Stomach (tissue), 19 donors: ENCODE data around the gene C11orf71. TPM values are rescaled to one million over a fixed set of nuclear protein-coding genes. Genes with fewer than 3 reads are reported as not detected.

Experiments used
- DNase-seq, 2 donors: peaks; one replicate each; pipeline versions ENCODE4 v3.0.0 to v3.0.0-alpha.2; 2013 to 2019
- H3K27ac ChIP-seq, 5 donors: fragments of 200-600 bp in 4 of 5; sonication (generic) in 4 of 5; one replicate each; pipeline ENCODE4 v1.5.1; 2013 to 2019; ENCODE audit warnings: mild to moderate bottlenecking in 1 of 5, moderate library complexity in 1 of 5
- H3K27me3 ChIP-seq, 3 donors: fragments of 200-600 bp; sonication (generic); one replicate each; pipeline ENCODE4 v1.5.1; 2017 to 2019; ENCODE audit warnings: mixed run types in 1 of 3
- H3K36me3 ChIP-seq, 4 donors: fragments of 200-600 bp; sonication (generic); 1 replicate in 3 of 4; 2 replicates in 1 of 4; pipeline ENCODE4 v1.5.1; 2016 to 2019
- H3K4me1 ChIP-seq, 4 donors: fragments of 200-600 bp; sonication (generic); one replicate each; pipeline ENCODE4 v1.5.1; 2016 to 2019
- H3K4me3 ChIP-seq, 4 donors: fragments of 200-600 bp; sonication (generic) in 3 of 4; one replicate each; pipeline ENCODE4 v1.5.1; 2016 to 2019; ENCODE audit warnings: mild to moderate bottlenecking in 1 of 4
- H3K9me3 ChIP-seq, 4 donors: fragments of 200-600 bp; sonication (generic); one replicate each; pipeline ENCODE4 v1.5.1; 2016 to 2019
- CTCF ChIP-seq, 7 experiments: fragments of 450-650 bp in 4 of 7; fragments of 200-600 bp in 3 of 7; sonication (generic) in 3 of 7; IDR thresholded peaks; one replicate each; pipeline ENCODE4 v1.5.1; 2016 to 2019; ENCODE audit warnings: antibody characterized with exemption in 7 of 7, control low read depth in 2 of 7, mild to moderate bottlenecking in 1 of 7
- EP300 ChIP-seq: sonication (generic); formaldehyde crosslinking; IDR thresholded peaks from one replicate; pipeline ENCODE4 v1.6.1; 2017; ENCODE audit warnings: antibody characterized with exemption
- POLR2A ChIP-seq, 4 donors: fragments of 450-650 bp; IDR thresholded peaks; one replicate each; pipeline ENCODE4 v1.6.1; 2016; ENCODE audit warnings: antibody characterized with exemption in 4 of 4, control low read depth in 2 of 4, mild to moderate bottlenecking in 1 of 4, moderate library complexity in 1 of 4
- POLR2AphosphoS5 ChIP-seq, 3 donors: sonication (generic); formaldehyde crosslinking; IDR thresholded peaks; one replicate each; pipeline ENCODE4 v1.6.1; 2016; ENCODE audit warnings: antibody characterized with exemption in 3 of 3
- WGBS, 5 donors: extraction: QIAGEN DNeasy Blood & Tissue Kit in 3 of 5; methylation state at CpG; one replicate each; pipeline versions ENCODE4 v1.1.5 to v1.1.7; 2013 to 2018; 5-methylcytosine and 5-hydroxymethylcytosine counted together
- intact Hi-C: fragments of 100-400 bp; cut with DNase I; formaldehyde crosslinking; loops from one replicate; pipeline ENCODE4 v1.15.1; 2023; ENCODE audit warnings: low total_unique reads
- long read RNA-seq, 10 donors: transcript quantifications; one replicate each; lab custom pipeline, GENCODE V29; 2026
- polyA plus RNA-seq, 3 donors: library from polyadenylated mRNA; stranded (reverse); fragments of 200-250 nt; gene quantifications; one replicate each; pipeline ENCODE4 v1.2.3, GENCODE V29; 2013
- total RNA-seq, 5 donors: library from RNA; depleted of rRNA; stranded (reverse); fragments of >200 nt; gene quantifications; one replicate each; pipeline versions ENCODE4 v1.1.0 to v1.2.3, GENCODE V29; 2014 to 2016
- donor health status: healthy with polysubstance abuse.
- donor health status: Bipolar disorder and iron deficiency.
- donor health status: healthy.

Gene C11orf71
- total RNA-seq: 10 to 100 TPM in 1 of 5 donors, 1 to 10 TPM in 3, under 1 TPM in 1; 0.58 to 10.1 (median 4.9) TPM
- polyA plus RNA-seq: 1 to 10 TPM; 8.4 to 8.7 (median 8.6) TPM
- long read RNA-seq, donor 1, partial matches to known transcripts: 0 of 3 reads
- long read RNA-seq, donor 1, other reads (novel, unspliced or antisense): 0 of 3 reads
- long read RNA-seq, donor 2, transcript C11orf71-202 (1 exons, 1,980 nt): major isoform, 9 of 9 reads
- long read RNA-seq, donor 2, partial matches to known transcripts: 0 of 9 reads
- long read RNA-seq, donor 2, other reads (novel, unspliced or antisense): 0 of 9 reads
- long read RNA-seq, donor 3, transcript C11orf71-202 (1 exons, 1,980 nt): major isoform, 5 of 45 reads
- long read RNA-seq, donor 3, partial matches to known transcripts: 40 of 45 reads
- long read RNA-seq, donor 3, other reads (novel, unspliced or antisense): 0 of 45 reads
- long read RNA-seq, donor 4, partial matches to known transcripts: 0 of 4 reads
- long read RNA-seq, donor 4, other reads (novel, unspliced or antisense): 0 of 4 reads
- long read RNA-seq, donor 5, transcript C11orf71-202 (1 exons, 1,980 nt): major isoform, 9 of 9 reads
- long read RNA-seq, donor 5, partial matches to known transcripts: 0 of 9 reads
- long read RNA-seq, donor 5, other reads (novel, unspliced or antisense): 0 of 9 reads
- long read RNA-seq, donor 6, transcript C11orf71-202 (1 exons, 1,980 nt): major isoform, 28 of 208 reads
- long read RNA-seq, donor 6, partial matches to known transcripts: 180 of 208 reads
- long read RNA-seq, donor 6, other reads (novel, unspliced or antisense): 0 of 208 reads
- long read RNA-seq, donor 7, transcript C11orf71-202 (1 exons, 1,980 nt): major isoform, 11 of 11 reads
- long read RNA-seq, donor 7, partial matches to known transcripts: 0 of 11 reads
- long read RNA-seq, donor 7, other reads (novel, unspliced or antisense): 0 of 11 reads
- long read RNA-seq, donor 8, transcript C11orf71-202 (1 exons, 1,980 nt): major isoform, 12 of 25 reads
- long read RNA-seq, donor 8, partial matches to known transcripts: 13 of 25 reads
- long read RNA-seq, donor 8, other reads (novel, unspliced or antisense): 0 of 25 reads
- long read RNA-seq, donor 9, transcript C11orf71-202 (1 exons, 1,980 nt): major isoform, 5 of 5 reads
- long read RNA-seq, donor 9, partial matches to known transcripts: 0 of 5 reads
- long read RNA-seq, donor 9, other reads (novel, unspliced or antisense): 0 of 5 reads
- long read RNA-seq, donor 10, transcript C11orf71-202 (1 exons, 1,980 nt): major isoform, 11 of 11 reads
- long read RNA-seq, donor 10, partial matches to known transcripts: 0 of 11 reads
- long read RNA-seq, donor 10, other reads (novel, unspliced or antisense): 0 of 11 reads

- Histone ChIP-seq H3K27me3 (no peaks in the 10 kb centered on the region), H3K4me3 (peak within 1 kb of the TSS; percentile 56 to 82 (median 68)), H3K27ac (peak within 1 kb of the TSS; percentile 89 to 99 (median 99)), H3K4me1 (peaks cover 15 to 66% (median 39%) of the 10 kb centered on the region in 4 donors), H3K9me3 (no peaks in the 10 kb centered on the region), H3K36me3 (peaks cover 0 to 8% (median 6%) of the 10 kb centered on the region in 4 donors)
- TF ChIP-seq EP300 (no peak), POLR2AphosphoS5 (IDR thresholded peaks at IDR 0.05) (peak; percentile 99 to 100 (median 99)), CTCF (IDR thresholded peaks at IDR 0.05) (no peak), POLR2A (IDR thresholded peaks at IDR 0.05) (peak in 2 of 4 donors; percentile 93 to 96)
- 0 to 1% (median 0%) methylated on average over 48 to 65 of the region's 65 CpGs for WGBS, 5 donors
- intact Hi-C loops: no loop called here
- DNase-seq: peak; percentile 98 to 99
Measured at GRCh38 chr11:114400216-114400914, at the start of gene C11orf71, which contains the start of gene RBM7. Gene C11orf71 (minus strand): TSS chr11:114400511. CDS start chr11:114400331, 180 bp downstream. Gene RBM7 (plus strand): TSS chr11:114400666. CDS start chr11:114400672, 6 bp downstream.

GRCh38 chr11:114449845-114450244 is 49.5 kb upstream of the C11orf71 start:
- Histone ChIP-seq H3K4me1 (peaks cover 0 to 21% (median 2%) of the 10 kb centered on the region in 4 donors), H3K27me3 (no peaks in the 10 kb centered on the region), H3K9me3 (no peaks in the 10 kb centered on the region), H3K4me3 (no peak overlapping the region), H3K27ac (no peak overlapping the region), H3K36me3 (peaks cover 10 to 77% (median 61%) of the 10 kb centered on the region in 4 donors)
- no peak for DNase-seq
- TF ChIP-seq EP300: no peak
- no peak for TF ChIP-seq POLR2AphosphoS5 (IDR thresholded peaks at IDR 0.05)
- TF ChIP-seq POLR2A (IDR thresholded peaks at IDR 0.05): no peak
- TF ChIP-seq CTCF (IDR thresholded peaks at IDR 0.05): no peak
- intact Hi-C loops: no loop called here
- 82 to 90% (median 89%) methylated on average over 6 of the region's 6 CpGs for WGBS, 5 donors

- Histone ChIP-seq H3K27ac (no peak overlapping the region), H3K4me1 (peaks cover 0 to 21% (median 2%) of the 10 kb centered on the region in 4 donors), H3K4me3 (no peak overlapping the region), H3K27me3 (no peaks in the 10 kb centered on the region), H3K9me3 (no peaks in the 10 kb centered on the region), H3K36me3 (peaks cover 10 to 81% (median 71%) of the 10 kb centered on the region in 4 donors)
- DNase-seq: no peak
- no peak for TF ChIP-seq CTCF (IDR thresholded peaks at IDR 0.05)
- no peak for TF ChIP-seq EP300
- TF ChIP-seq POLR2A (IDR thresholded peaks at IDR 0.05): no peak
- TF ChIP-seq POLR2AphosphoS5 (IDR thresholded peaks at IDR 0.05): no peak
- 86 to 98% (median 89%) methylated on average over 2 of the region's 2 CpGs for WGBS, 5 donors
- intact Hi-C loops: no loop called here
Measured at GRCh38 chr11:114448749-114449482, 48.6 kb upstream of the C11orf71 start.
